ENCODE measurements around the gene MLLT10. TPM values are rescaled to one million over a fixed set of nuclear protein-coding genes. Genes with fewer than 3 reads are reported as not detected.
A peak's percentile ranks its signal among the peaks of the same experiment; 100 is the strongest.

Gene MLLT10
- total and polyA plus RNA-seq, 9 of the 15 experiments (the other 6 are each of a cell fraction or from before 2014, with no cell fraction given), result 18.8 to 81.4 (median 64.2) TPM

DNA sequence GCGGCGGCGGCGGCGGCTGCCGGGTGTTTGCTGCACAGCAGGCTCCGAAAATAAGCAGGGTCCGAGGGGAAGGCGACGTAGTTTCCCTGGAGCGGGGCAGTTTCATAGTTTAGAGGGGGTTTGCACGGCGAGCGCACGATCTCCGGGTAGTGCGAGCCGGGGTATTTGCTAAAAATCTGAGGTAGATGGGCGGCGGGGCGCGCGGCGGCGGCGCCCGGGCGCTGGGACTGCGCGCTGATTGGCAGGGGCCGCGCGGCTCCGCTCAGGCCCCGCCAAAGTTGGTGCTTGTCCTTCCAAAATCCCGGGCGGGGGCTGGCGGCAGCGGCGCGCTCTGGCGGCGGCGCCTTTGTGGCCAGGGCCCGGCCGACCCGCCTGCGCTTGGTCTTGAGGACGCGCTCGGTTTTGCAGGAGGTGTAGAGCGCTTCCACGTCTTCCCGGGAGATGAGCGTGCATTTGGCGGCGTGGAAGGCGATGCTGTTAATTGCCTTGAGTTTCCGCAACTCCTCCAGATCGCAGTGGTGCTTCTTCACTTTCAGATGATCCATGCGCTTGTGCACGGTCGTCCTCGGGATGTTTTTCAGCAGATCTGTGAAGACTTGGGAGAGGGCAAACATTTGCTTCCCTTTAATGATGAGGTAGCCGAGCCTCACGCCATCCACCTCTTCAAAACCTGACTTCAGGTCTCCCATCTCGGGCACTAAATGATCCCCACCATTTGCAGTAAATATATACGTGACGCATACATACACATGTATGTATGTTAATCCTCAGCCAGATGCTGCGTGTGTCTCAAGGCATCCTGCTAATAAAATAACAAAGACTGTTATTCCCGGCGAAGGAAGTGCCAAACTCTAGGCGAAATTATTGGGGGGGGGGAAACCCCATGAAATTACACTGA is 16.6 kb upstream of the MLLT10 start (continued):
- TF ChIP-seq NR4A1 (CRISPR knock-in tag; IDR thresholded peaks at IDR 0.05) (no peak), NR4A1 (tag; IDR thresholded peaks at IDR 0.05) (no peak), GATAD2B (IDR thresholded peaks at IDR 0.05; ENCODE audit: borderline replicate concordance) (no peak), MAFG (tag; conservative IDR thresholded peaks at IDR 0.05) (no peak), MTF1 (CRISPR knock-in tag; IDR thresholded peaks at IDR 0.05; ENCODE audit: borderline replicate concordance) (no peak), YY1 (IDR thresholded peaks at IDR 0.05; ENCODE audit: borderline replicate concordance in 1 of 3, control insufficient read depth in 1 of 3, extremely low read depth in 1 of 3, insufficient read depth in 3 of 3, insufficient read length in 1 of 3, insufficient replicate concordance in 2 of 3, low read depth in 1 of 3, low read length in 2 of 3) (no peak), HNRNPLL (IDR thresholded peaks at IDR 0.05; ENCODE audit: low read depth, low read length, poor library complexity, severe bottlenecking) (peak; percentile 32), LARP7 (IDR thresholded peaks at IDR 0.05) (no peak), E2F3 (CRISPR knock-in tag; IDR thresholded peaks at IDR 0.05) (no peak), PRDM10 (IDR thresholded peaks at IDR 0.05; ENCODE audit: partially characterized antibody) (no peak), ZNF143 (CRISPR knock-in tag; IDR thresholded peaks at IDR 0.05) (no peak), NCOA1 (IDR thresholded peaks at IDR 0.05; ENCODE audit: low read depth) (no peak), ASH1L (IDR thresholded peaks at IDR 0.05; ENCODE audit: borderline replicate concordance, low read depth, partially characterized antibody) (no peak), PHF8 (IDR thresholded peaks at IDR 0.05; ENCODE audit: borderline replicate concordance, low read length) (peak; percentile 41; the same call in 1 of the 2 replicates)
